KBM-7 (cell line): Measurements from ENCODE around the gene CFAP52.
"Not testable (repeated sequence)": the region's sequence is repeated elsewhere in the genome, so short reads cannot be mapped to it uniquely, and the experiment has no call there.

Experiments
- DNase-seq: peaks from one replicate; pipeline ENCODE4 v3.0.0-alpha.2; 2015
- in situ Hi-C: fragments of 300-500 bp; cut with MboI; formaldehyde crosslinking; loops from 2 replicates; pipeline ENCODE4 v1.14.3; 2020; ENCODE audit warnings: low sequenced_read_pairs, low pct_unique_long_range_greater_than_20kb, mixed read lengths

Gene CFAP52

DNA sequence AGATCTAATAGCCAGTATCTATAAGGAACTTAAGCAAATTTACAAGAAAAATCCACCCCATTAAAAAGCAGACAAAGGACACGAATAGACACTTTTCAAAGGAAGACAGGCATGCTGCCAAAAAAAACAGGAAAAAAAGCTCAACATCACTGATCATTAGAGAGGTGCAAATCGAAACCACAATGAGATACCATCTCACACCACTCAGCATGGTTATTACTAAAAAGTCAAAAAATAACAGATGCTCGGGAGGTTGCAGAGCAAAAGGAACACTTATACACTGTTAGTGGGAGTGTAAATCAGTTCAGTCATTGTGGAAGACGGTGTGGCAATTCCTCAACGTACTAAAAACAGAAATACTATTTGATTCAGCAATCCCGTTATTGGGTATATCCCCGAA is 10.4 kb upstream of the CFAP52 start:
- peak; percentile 56 for DNase-seq
- in situ Hi-C loops: no loop called here

DNA sequence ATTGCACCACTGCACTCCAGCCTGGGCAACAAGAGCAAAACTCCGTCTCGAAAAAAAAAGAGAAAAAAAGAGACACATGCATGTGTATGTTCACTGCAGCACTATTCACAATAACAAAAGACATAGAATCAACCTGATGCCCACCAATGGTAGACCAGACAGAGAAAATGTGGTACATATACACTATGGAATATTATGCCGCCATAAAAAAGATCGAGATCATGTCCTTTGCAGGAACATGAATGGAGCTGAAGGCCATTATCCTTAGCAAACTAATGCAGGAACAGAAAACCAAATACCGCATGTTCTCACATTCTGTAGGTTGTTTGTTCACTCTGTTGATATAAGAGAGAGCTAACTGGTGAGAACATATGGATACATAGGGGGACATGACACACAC is 9.7 kb upstream of the CFAP52 start:
- in situ Hi-C loops, DNase-seq: not testable (repeated sequence)

DNA sequence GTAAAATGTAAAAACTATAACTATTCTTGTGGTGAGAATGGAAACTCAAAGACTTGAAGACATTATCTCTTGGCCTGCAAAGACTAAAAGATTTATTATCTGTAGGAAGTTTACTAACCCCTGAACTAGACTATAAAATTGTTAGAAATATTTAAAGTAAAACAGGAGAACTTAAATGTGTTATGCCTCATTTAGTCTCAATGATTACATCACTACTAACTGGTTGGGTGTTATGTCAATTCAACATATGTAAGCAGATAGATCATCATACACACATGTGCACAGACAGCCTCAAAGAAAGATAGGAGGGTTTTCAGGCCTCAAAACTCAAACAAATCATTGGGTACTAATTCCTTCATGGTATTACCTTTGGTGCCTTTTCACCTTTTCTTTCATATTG is 8.4 kb upstream of the CFAP52 start:
- in situ Hi-C loops: no loop called here
- no peak for DNase-seq

DNA sequence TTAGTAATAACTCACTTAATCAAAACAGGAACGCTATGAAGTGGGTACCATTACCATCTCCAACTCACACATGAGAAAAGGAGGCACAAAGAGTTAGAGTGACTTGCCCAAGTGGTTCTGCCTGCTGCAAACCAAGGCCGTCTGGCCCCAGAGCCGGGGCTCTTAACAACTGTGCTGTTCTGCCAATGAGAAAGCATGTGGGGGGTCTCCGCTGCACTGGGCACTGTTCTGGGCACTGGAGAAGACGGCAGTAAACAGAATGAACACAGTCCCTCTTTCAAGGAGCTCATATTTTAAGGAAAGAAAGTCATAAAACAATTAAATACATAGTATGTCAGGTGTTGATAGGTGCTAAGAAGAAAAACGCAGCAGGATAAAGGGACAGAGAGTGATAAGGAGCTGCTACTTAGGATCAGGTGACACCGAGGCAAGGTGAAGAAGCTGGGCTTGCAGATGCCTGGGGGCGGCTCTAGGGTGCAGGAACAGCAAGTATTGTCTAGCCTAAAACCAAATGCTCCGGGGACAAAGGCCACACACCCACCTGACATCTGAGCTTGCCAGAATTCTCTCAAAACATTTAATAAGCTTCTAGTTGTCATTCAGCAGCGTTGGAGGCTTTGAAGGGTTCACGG is 7.4 kb upstream of the CFAP52 start:
- in situ Hi-C loops: no loop called here
- DNase-seq: no peak

DNA sequence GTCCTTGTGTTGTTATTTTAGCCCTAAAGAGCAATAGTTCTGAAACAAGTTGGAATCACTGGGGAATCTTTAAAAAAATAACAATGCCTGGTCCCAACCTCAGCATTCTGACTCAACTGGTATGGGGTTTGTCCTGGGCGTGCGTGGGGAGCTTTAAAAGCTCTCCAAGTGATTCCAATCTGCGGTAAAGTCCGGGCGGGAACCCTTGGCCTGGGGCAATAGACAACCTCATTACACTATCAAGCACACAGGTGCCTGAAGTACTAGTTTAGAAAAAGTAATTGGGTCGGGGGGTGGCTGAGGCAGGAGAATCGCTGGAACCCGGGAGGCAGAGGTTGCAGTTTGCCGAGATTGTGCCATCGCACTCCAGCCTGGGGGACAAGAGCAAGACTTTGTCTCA is 5.2 kb upstream of the CFAP52 start:
- no peak for DNase-seq
- in situ Hi-C loops: no loop called here

DNA sequence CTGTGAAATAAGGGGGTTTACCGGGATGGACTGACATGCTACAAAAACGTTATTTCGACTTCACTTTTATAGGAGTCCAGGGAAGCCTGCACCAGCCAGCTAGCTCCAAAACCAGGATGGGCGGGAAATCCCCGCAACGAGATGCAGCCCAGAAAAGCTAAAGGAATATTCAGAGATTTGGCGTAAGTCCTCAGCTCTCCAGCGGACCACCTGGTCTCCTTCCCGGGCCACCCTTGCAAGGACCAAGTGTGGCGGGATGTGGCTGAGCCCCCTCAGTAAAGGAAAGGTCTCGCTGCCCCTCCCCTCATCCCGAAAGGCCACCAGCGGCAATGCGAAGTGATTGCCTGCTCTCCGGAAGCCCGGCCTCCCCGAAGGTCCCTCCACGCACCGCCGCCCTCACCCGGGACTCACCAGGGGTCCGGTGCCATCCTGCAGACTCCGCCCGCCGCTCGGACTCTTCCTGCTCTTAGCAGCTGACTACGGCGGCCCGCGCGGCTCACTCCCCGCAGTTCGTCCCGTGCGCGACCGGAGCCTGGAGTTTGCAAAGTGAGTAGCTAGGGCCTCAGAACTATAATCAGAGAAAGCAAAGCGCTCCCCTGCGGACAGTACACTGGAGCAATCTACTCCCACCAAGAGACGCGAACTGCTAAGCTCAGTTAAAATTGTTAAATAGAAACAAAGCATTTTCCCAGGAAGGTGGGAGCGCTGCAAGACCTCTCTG is 901 bp upstream of the CFAP52 start, which contains the start of gene STX8:
STX8 (minus strand) TSS at position 440 of the 721 bp plus-strand sequence; CDS start at position 428, 12 bp downstream.
- in situ Hi-C loops: no loop called here
- DNase-seq: peak; percentile 89

DNA sequence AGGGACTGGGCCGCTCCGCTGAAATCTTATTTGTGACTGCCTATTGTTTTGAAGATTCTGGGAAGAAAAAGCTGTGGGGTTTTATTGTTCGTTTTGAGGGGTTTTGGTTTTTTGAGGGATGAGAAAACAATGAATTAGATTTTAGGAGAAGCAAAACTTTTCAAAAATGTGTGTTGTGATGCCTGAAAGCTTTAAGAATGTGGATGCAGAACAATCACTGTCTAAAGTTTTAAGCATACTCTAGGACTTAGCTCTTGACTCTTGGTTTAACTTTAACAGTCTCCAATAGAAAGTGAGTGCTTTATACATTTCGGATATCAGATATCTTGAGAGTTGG is 899 bp downstream of the CFAP52 start:
- no peak for DNase-seq
- in situ Hi-C loops: no loop called here

DNA sequence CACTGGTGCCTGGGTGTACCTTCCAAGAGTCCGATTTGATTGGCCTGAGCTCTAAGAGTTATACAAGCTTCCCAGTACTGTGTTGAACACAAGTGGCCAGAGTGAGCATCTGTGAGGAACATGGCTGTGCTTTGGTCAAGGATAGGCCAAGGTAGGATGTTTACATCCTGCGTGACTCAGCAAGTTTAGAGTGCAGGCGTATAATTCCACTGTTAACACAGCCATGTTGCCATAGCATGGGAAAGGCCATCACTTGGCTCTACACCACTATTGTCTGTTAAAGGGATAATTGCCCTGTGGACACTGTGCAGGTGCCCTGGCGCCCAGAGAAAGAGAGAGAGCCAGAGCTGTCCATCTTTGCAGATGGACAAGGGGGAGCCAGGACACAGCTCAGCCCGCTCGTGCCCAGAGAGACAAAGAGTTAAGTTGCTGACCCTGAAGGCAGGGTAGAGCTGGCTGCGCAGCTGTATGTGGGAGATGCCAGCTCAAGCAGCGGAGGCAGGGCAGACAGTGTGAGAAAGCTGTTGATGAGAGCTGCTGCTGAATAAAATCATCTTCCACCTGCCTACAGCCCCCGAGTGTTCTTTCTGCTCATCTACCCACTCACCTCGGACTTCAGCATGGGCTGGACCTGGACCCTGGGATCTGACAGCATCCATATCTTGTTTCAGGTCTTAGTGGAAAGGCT is 11.7 kb downstream of the CFAP52 start:
- no peak for DNase-seq
- in situ Hi-C loops: no loop called here

DNA sequence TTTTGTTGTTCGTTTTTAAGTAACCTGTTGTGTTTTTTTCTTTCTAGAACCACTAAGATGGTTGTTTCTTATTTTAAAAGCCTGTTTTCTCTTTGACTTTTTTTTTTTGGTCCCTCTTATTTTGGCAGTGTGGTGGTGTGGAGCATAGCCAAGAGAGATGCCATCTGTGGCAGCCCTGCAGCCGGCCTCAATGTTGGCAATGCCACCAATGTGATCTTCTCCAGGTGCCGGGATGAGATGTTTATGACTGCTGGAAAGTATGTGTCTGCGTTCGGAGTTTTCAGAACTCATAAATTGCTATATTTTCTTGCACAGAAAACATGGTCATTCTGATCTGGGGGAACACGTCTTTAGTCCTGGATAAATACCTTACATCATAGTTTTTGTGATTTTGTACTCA is 17.6 kb downstream of the CFAP52 start:
- DNase-seq: no peak
- in situ Hi-C loops: no loop called here

DNA sequence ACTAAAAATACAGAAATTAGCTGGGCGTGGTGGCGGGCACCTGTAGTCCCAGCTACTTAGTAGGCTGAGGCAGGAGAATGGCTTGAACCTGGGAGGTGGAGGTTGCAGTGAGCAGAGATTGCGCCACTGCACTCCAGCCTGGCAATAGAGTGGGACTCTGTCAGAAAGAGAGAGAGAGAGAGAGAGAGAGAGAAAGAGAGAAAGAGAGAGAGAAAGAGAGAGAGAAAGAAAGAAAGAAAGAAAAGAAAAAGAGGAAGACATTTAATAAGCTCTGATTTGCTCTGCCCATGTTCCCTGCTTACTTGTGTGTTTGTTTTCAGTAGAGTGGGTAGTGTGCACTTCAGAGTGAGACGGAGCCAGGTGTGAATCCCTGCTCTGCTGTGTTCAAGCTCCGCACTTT is 21.2 kb downstream of the CFAP52 start:
- DNase-seq, in situ Hi-C loops: not testable (repeated sequence)

DNA sequence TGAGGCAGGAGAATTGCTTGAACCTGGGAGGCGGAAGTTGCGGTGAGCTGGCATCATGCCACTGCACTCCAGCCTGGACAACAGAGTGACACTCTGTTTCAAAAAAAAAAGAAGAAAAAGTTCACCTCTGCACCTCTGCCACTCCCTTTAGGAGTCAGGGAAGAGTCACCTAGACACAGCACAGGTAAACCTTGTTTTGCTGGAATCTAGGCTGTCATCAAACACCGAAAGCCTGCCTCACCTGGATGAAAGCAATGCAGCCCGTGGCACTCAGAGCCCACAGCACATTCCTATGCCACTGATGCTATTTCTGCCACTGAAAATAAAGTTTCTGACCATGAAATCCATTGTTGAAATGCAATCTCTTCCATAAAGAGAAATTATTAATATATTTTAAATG is 22.2 kb downstream of the CFAP52 start:
- in situ Hi-C loops: no loop called here
- DNase-seq: no peak

DNA sequence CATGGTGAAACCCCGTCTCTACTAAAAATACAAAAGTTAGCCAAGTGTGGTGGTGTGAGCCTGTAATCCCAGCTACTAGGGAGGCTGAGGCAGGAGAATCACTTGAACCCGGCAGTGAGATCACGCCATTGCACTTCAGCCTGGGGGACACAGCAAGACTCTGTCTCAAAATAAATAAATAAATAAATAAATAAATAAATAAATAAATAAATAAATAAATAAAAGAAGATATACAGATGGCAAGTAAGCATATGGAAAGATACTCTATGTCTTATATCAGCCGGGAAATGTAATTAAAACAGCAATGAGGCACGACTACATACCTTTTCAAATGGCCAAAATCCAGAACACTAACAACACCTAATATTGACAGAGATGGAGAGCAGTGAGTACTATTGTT is 28.1 kb downstream of the CFAP52 start:
- in situ Hi-C loops, DNase-seq: not testable (repeated sequence)

DNA sequence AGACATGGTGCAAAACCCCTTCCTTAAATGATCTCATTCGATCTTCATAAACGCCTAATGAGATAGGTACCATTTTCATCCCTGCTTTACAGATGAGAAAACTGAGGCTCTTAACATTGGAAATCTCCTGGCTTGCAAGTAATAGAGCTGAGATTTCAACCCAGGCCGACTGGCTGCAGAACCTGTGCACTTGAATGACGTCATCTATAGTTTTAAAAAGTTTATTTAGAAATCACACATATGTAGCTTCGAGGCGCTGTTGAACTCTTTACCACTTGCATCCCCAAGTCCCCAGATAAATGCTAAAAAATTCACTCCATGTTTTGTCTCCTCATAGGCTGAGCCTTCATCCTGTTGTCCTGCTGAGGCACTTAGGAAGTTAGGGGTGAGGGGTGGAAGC is 30.0 kb downstream of the CFAP52 start:
- in situ Hi-C loops: no loop called here
- no peak for DNase-seq

DNA sequence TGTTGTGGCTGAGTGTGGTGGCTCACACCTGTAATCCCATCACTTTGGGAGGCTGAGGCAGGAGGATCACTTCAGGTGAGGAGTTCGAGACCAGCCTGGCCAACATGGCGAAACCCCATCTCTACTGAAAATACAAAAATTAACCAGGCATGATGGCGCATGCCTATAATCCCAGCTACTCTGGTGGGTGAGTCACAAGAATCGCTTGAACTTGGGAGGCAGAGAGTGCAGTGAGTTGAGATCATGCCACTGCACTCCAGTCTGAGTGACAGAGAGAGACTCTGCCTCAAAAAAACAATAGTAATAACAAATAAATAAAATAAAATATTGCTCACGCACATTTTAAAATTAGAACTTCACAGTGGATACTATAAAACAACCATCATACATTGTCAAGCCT is 30.6 kb downstream of the CFAP52 start:
- in situ Hi-C loops, DNase-seq: not testable (repeated sequence)

DNA sequence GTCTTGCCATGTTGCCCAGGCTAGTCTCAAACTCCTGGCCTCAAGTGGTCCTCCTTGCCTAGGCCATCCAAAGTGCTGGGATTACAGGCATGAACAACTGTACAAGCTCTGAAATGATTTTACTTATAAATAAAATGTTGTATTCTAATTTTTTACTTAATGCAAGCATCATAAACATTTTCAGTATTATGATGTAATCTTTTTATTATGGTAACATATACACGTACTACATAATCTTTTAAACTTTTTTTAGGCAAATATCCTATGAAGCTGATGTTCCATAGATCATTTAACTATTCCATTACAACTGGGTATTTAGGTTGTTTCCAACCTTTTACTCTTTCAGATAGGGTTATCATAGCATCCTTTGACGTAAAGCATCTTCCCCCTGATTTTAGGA is 35.1 kb downstream of the CFAP52 start:
- no peak for DNase-seq
- in situ Hi-C loops: no loop called here

DNA sequence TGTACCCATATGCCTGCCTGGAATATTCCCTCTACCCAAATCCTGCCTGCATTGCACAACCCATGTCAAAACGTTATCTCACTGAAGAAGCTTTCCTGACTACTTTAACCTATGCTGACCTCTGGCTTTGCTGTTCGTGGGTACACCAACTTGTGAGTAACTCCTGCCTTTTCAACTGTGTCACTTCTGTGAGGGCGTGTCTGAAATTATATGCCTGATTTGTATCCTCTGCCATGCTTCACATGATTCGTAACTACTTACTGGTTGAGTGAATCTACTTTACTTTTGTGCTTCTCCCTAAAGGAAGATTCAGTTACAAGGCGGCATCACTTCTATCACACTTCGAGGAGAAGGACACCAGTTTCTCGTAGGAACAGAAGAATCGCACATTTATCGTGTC is 35.6 kb downstream of the CFAP52 start:
- in situ Hi-C loops: no loop called here

DNA sequence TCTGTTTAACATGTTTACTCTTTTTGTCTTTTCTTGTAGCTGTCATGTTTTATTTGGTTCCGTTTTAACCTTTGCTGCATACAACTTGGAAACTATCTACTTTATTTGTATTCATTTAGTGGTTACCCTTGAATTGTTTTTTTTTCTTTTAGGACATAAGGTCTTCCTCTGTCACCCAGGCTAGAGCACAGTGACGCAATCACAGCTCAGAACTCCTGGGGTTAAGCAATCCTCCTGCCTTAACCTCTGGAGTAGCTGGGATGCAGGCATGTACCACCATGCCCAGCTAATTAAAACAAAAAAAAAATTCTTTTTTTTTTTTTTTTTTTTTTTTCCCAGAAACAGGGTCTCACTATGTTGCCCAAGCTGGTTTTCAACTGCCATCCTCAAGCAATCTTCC is 39.0 kb downstream of the CFAP52 start:
- in situ Hi-C loops: no loop called here
- DNase-seq: no peak

More for the DNA sequence above, 35.6 kb downstream of the CFAP52 start:
- DNase-seq: no peak

DNA sequence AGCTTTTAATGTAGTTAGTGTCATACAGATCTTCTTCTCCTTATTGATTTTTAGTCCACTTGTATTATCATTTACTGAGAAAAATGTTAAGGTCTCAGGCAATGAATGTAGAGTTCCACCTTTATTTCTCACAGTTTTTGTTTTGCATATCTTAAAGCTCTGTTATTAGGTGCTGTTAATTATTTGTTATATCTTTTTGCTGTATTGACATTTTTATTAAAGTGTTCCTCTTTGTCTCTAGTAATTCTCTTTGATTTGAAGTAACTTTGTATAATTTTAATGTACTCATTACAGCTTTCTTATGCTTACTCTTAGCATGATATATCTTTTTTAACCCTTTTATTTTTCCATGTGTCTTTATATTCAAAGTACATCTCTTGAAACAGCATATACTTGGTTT is 46.5 kb downstream of the CFAP52 start:
- DNase-seq: no peak
- in situ Hi-C loops: no loop called here

DNA sequence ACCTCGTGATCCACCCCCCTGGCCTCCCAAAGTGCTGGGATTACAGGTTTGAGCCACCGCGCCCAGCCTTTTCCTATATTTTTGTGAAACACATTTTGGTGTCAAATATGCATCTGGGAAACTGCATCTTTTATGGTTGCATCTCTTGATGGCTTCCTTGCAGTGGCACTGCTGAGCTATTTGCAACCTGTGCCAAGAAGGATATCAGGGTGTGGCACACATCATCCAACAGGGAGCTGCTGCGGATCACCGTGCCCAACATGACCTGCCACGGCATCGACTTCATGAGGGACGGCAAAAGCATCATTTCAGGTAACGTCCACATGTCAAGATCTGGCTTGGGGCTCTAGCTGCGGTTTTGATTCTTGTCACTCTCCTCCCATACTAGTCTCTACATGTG is 52.1 kb downstream of the CFAP52 start:
- DNase-seq: no peak
- in situ Hi-C loops: no loop called here

DNA sequence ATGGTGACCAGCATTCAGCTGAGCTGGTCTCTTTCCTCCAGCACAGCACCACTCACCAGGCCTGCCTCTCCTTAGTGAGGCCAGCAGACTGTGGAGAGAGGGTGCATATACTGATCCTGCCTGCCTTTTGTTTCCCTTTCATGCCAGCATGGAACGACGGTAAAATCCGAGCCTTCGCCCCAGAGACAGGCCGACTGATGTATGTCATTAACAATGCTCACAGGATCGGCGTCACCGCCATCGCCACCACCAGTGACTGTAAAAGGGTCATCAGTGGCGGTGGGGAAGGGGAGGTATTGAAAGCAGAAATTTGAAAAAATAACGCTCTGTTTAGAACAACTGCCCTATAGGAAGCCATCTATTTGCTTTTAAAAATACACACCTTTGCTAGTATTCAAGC is 56.3 kb downstream of the CFAP52 start:
- in situ Hi-C loops: no loop called here
- no peak for DNase-seq
